ENCODE results near the gene POLR1A. TPM values are rescaled to one million over a fixed set of nuclear protein-coding genes. Genes with fewer than 3 reads are reported as not detected.
"Not testable (repeated sequence)": the region's sequence is repeated elsewhere in the genome, so short reads cannot be mapped to it uniquely, and the experiment has no call there.

Gene POLR1A
- total RNA-seq, 1 experiment from 2014 or later, result 47.4 TPM

- in situ Hi-C loops (cut with HindIII; ENCODE audit: low sequenced_read_pairs); DNase-seq (ENCODE audit: low spot score): not testable (repeated sequence)
Measured at GRCh38 chr2:85992053-85992452, 113.6 kb downstream of the POLR1A start.

GRCh38 chr2:85990084-85990483 lies 115.6 kb downstream of the POLR1A start:
- no peak for DNase-seq (ENCODE audit: low spot score)
- in situ Hi-C loops (cut with HindIII; ENCODE audit: low sequenced_read_pairs), result no loop called here

- no peak for DNase-seq (ENCODE audit: low spot score)
- in situ Hi-C loops (cut with HindIII; ENCODE audit: low sequenced_read_pairs), result no loop called here
Measured at GRCh38 chr2:85989288-85989865, 116.3 kb downstream of the POLR1A start.

DNA sequence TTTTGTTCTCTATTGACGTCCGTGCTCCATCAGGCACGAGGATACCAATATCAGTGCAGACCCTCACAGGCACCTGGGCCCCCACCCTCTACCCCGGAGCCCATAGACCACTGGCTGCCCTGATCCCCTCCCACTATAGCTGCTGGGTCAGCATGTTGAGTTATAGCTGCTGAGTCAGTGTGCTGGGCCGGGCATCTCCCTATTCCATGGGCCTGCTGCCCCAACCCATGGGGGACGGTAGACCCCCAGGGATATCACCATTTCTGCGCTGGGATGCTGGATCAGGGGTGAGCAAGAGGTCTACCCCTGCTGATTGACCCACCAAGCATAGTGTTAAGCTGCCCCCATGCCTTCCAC lies 116.8 kb downstream of the POLR1A start:
- DNase-seq (ENCODE audit: low spot score), result no peak

DNA sequence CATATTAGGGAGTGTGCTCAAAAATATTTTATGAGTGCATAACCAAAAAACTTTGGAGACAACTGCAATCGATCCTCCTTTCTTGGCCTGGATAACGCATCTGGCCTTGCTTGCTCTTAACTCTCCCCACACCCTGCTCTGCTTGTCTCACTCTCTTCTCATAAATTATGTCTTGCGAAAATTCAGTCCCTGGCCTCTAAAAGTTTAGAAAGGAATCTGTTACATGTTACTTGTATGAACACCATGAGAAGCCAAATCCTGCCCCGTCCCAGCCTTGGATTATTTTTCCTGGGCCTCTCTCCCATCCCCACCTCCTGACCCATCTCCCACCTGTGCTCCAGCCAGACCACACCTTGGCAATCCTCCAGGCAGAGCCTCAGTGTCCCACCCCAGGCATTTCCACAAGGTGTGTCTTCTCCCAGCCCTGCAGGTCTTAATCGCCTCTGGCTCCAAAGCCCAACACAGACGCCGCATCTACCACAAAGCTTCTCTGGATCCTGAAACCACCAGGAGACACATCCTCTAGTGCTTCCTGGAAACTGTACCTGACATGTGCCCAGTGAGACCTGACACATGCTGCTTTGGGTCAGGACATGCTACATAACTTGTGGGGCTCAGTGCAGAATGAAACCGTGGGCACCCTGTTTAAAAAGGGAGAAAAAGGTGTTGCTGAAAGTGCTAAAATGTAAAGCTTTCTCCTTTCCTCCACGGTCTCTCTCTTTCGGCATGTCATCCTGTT lies 117.3 kb downstream of the POLR1A start:
- DNase-seq (ENCODE audit: low spot score), result no peak
- in situ Hi-C loops (cut with HindIII; ENCODE audit: low sequenced_read_pairs), result no loop called here

More for the DNA sequence above, 116.8 kb downstream of the POLR1A start:
- in situ Hi-C loops (cut with HindIII; ENCODE audit: low sequenced_read_pairs), result no loop called here

DNA sequence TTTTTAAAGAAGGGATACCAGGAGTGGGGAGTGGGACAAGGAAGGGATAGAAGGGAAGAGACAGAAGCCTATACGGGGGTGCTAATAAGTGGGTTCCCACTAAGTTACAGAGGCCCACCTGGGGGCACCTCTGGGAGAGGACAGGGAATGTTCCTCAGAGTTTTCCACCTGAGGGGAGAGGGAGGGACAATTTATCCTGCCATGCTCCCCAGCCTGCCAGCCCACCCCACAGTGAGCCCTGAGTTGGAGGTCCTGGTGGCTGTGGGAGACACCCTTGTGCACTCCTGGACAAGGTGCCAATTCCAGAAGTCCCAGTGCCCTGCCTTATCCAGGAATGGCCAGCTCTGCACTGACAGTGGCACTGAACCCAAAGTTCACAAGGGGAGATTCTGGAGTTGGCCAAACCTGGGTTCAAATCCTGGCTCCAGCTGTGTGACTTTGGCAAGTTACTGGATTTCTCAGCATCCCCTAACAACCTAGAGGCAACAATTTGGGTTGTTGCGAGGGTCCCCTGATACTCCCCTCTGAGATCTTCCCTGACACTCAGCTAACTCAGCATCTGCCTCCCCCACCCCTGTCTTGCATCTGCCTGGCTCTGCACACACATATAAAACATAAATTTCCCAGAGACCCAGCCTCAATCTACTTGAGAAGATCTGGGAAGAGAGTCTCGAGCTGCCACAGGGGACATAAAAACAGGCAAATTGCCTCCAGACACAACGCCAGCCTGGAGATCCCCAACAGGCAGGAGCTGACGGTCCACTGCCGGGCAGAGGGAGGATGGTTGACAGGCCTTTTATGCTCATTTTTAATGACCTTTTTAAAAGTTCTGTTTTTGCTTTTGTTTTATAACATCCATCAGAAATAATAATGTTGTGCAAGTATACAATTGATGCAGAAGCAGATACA lies 118.2 kb downstream of the POLR1A start:
- no peak for DNase-seq (ENCODE audit: low spot score)
- in situ Hi-C loops (cut with HindIII; ENCODE audit: low sequenced_read_pairs), result no loop called here

- in situ Hi-C loops (cut with HindIII; ENCODE audit: low sequenced_read_pairs), result no loop called here
- no peak for DNase-seq (ENCODE audit: low spot score)
Measured at GRCh38 chr2:85986121-85986520, 119.6 kb downstream of the POLR1A start.

GRCh38 chr2:85984788-85985187 lies 120.9 kb downstream of the POLR1A start:
- in situ Hi-C loops (cut with HindIII; ENCODE audit: low sequenced_read_pairs), result no loop called here
- no peak for DNase-seq (ENCODE audit: low spot score)

- DNase-seq (ENCODE audit: low spot score), result no peak
Measured at GRCh38 chr2:85983766-85984165, 121.9 kb downstream of the POLR1A start.

DNA sequence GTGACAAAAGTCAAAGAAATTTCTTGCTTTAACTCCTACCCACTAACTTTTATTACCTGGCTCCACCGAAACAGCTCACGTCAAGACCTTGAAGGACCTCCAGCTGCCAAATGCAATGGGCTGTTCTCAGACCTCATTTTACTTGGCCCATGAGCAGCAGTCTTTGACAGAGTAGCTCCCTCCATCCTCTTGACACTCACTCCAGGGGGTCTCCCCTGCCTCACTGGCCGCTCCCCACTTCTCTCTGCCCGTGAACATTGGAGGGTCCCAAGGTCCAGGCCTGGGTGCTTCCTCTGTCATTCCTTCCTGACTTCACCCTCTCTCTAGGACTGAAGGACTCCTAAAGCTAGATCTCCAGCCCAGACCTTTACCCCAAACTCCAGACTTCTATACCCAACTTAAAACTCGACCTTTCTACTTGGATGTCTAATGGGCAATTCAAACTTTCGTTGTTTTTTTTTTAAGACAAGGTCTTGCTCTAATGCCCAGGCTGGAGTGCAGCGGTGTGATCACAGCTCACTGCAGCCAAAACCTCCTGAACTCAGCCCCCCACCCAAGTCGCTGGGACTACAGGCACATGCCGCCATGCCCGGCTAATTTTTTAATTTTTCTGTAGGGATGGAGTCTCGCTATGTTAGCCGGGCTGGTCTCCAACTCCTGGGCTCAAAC lies 124.0 kb downstream of the POLR1A start:
- in situ Hi-C loops (cut with HindIII; ENCODE audit: low sequenced_read_pairs), result no loop called here
- no peak for DNase-seq (ENCODE audit: low spot score)

More at GRCh38 chr2:85983766-85984165, 121.9 kb downstream of the POLR1A start:
- in situ Hi-C loops (cut with HindIII; ENCODE audit: low sequenced_read_pairs), result no loop called here

DNA sequence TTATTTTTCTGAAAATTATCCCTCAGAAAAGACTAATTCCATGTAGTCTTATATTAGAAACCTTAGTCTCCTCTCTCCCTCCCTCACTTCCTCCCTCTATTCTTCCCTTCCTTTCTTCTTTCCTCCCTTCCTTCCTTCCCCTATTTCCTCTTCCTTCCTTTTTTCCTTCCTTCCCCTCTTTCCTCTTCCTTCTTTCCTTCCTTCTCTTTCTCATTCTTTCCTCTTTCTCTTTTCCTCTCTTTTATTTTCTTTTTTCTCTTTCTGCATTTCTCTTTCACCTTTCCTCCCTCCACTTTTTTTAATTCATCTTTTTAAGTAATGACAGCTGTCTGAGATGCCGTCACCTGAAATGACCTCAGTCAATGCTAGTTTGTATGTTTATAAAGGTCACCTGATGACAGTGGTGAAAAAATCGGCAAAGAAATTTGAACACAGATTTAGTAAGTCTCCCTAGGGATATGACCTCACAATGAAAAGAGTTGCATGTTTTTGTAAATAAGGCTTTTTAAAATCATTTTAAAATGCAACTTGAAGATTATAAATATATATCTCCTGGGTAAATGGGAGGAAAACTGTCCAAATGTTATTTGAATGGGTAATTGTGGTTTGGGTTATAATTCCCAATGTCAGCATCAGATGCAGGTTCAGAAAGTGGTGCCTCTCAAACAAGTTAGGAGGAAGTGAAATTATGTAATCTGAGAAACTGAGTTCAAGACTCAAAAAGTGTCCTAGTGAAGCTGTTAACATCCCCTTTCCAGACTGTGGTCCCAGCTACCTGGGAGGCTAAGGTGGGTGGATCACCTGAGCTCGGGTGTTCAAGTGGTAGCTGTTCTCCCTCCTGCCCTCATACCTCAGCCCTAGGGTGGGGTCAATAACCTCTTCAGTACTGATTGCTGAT lies 126.6 kb downstream of the POLR1A start:
- in situ Hi-C loops (cut with HindIII; ENCODE audit: low sequenced_read_pairs), result no loop called here
- DNase-seq (ENCODE audit: low spot score), result no peak

- DNase-seq (ENCODE audit: low spot score), result no peak
- in situ Hi-C loops (cut with HindIII; ENCODE audit: low sequenced_read_pairs), result no loop called here
Measured at GRCh38 chr2:85976106-85976920, 129.4 kb downstream of the POLR1A start.

DNA sequence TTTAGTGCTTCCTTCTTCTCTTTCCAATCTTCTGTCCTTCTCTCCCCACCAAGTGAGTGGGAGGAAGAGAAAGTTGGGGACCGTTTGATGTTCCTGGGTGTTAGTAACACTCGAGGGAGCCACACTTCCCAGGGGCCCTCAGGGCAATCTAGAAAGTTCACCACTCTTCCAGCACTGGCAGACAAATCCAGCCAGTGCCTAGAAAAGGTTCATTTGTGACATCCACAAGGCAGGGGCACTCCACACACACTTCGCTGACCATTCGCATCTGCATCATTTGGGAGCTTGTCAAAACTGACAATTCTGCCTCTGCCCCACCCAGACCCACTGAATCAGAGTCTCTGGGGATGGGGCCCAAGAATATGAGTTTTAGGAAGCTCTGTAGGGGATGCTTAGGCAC lies 130.1 kb downstream of the POLR1A start:
- no peak for DNase-seq (ENCODE audit: low spot score)

DNA sequence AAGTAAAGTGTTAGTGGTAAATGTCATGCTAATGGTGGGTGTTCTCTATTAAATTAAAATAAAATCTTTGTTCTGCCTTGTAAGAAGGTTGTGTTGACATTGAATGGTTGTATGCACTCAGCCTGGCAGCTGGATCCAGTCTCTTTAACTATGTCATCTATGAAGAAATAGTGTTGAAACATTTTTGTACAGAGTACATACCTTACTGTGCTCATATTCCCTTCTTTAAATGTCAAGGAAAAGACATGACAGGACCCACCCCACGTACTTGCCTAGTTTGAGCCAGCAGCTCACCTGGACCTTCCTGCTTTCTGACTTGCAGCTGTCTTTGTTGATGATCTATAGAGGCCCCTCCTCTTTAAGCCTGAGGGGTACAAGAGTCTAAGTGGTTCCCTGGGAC lies 131.3 kb downstream of the POLR1A start:
- in situ Hi-C loops (cut with HindIII; ENCODE audit: low sequenced_read_pairs), result no loop called here
- no peak for DNase-seq (ENCODE audit: low spot score)

More for the DNA sequence above, 130.1 kb downstream of the POLR1A start:
- in situ Hi-C loops (cut with HindIII; ENCODE audit: low sequenced_read_pairs), result no loop called here

DNA sequence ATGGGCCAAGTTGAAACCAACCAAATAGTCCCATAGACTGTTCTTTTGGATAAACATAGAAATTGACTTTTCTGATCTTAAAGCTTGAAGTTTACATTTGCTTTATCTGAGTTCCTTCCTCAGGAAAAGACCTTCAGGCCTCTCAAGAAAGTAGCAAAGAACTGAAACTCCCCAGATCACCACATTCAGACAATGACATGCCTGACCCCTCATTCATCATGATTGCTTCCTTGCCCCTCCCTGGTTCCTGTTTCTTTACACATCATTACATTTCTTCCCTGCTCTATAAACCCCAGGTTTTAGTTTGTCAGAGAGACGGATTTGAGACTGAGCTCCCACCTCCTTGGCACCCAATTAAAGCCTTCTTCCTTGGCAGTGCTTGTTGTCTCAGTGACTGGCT lies 133.3 kb downstream of the POLR1A start:
- in situ Hi-C loops (cut with HindIII; ENCODE audit: low sequenced_read_pairs), result no loop called here
- DNase-seq (ENCODE audit: low spot score), result no peak

DNA sequence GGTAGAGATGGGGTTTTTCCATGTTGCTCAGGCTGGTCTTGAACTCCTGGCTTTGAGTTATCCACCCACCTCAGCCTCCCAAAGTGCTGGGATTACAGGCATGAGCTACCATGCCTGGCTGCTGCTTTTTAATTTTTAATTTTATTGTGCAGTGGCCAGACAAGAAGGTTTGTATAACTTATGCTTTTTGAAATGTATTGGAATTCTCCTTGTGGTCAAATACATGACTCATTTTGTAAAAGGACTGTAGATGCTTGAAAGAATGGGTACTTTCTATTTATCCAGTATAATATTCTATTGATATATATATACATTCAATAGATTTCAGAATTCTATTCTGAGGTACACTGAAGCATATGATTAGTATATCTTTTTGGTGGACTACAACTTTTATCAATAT lies 134.3 kb downstream of the POLR1A start:
- in situ Hi-C loops (cut with HindIII; ENCODE audit: low sequenced_read_pairs), result no loop called here
- no peak for DNase-seq (ENCODE audit: low spot score)
